C1 segment of cervical spinal cord (tissue), 14 donors: ENCODE data around the gene BID.

ENCODE experiments used
- DNase-seq, 14 donors: peaks; one replicate each; lab custom pipeline; 2025; lab: John Stamatoyannopoulos, UW

Gene BID

DNA sequence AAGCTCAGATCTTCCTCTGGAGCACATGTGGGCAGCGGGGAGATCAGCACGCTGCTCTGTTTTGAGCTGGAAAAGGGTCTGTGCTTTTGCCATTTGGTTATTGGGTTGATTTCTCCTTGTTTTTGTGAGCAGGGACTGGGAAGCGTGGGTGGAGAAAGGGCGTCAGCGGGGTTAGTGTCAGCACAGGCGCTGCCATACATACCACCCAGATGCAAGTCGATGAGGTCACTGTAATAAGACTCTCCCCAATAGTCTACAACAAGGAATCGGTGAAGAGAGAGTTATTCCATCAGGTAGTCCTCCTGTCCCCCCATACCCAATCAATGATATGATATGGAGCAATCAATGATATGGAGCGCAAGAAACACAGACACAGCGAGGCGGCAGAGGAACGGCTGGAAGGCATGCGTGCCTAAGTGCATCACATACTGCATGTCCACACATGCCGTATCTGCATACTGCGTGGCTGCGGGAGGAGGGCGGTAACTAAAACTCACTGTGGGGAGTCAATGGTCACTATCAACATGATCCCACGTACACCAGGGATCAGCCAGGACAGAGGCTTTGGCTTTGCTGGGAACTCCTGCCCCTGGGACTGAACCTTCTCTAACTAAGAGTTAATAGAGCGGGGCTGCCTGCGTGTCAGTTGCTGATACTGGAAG is 29.5 kb upstream of the BID start:
- DNase-seq: no peak

DNA sequence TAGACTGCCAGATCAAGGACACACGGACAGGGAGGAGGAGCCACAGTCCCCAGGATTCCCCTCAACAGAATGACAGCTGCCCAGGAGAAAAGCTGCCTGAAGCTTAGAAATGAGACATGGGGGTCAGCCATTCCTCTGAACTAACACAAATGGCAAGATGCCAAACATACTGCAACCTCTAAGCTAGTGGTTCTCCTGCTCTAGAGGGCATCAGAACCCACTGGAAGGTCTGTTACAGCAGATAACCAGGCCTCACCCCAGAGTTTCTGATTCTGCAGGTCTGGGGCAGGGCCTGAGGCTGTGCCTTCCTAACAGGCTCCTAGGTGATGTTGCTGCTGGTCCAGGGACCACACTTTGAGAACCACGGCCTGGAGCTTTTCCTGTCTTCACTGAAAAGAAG is 28.6 kb upstream of the BID start:
- no peak for DNase-seq

DNA sequence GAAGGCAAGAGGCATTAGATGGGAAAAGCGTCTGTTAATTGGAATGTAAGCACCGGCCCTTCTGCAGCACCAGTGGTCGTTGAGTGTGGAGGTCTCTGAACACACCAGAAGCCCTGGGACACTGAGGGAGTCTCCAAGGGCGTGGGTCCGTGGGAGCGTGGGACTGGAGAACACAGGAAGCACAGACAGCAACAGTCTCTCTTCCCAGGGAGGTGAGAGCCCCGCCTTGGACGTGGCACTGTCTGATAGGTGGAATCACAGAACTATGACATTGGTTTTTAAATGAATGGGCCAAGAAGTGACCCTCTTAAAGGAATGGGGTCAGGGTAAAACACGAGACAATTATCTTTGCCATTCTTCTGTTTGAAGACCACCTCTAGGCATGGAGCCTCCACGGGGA is 28.1 kb upstream of the BID start:
- no peak for DNase-seq

DNA sequence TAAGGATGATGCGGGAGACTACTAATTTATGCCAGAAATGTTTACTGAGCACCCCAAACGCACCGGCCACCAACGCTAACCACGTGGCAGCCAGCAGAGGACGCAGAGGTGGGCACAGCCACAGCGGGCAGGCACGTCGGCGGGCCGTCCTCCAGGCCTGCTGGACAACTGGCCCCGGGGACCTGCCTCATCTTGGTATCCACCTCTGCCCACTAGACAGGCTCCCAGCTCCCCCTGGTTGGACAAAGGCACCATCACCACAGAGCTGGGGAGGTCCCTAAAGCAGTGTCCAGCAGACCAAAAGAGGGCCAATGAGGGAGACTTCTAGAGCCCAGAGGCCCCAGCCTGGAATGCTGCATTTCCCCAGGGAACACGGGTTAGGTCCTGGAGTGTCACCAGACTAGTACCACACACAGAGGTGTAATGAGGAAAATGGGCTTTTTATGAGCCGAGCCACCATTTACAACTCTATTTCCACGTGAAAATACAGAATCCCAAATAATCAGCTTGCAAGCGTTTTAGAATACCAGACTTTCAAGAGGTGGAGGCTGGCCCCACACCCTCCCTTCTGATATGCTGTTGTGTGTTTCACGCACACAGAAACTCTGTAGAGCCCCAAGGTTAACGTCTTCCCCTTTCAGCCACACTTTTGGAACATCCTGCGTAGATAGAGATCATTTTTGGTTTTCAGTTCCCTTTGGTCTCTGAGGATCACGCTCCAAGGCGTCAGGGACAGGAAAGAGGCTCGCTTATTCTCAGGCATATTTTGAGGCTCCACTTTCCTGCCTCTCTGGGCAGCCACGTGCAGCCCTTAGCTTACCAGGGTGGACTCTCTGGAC is 23.7 kb upstream of the BID start:
- peak in 3 of 14 donors; percentile 10 to 41 (median 29) for DNase-seq

GRCh38 chr22:17796695-17797094 is 22.4 kb upstream of the BID start:
- DNase-seq: no peak

- no peak for DNase-seq
These were observed 21.6 kb upstream of the BID start for GRCh38 chr22:17795661-17796548.

- no peak for DNase-seq
These were observed 20.7 kb upstream of the BID start for GRCh38 chr22:17794726-17795542.

DNA sequence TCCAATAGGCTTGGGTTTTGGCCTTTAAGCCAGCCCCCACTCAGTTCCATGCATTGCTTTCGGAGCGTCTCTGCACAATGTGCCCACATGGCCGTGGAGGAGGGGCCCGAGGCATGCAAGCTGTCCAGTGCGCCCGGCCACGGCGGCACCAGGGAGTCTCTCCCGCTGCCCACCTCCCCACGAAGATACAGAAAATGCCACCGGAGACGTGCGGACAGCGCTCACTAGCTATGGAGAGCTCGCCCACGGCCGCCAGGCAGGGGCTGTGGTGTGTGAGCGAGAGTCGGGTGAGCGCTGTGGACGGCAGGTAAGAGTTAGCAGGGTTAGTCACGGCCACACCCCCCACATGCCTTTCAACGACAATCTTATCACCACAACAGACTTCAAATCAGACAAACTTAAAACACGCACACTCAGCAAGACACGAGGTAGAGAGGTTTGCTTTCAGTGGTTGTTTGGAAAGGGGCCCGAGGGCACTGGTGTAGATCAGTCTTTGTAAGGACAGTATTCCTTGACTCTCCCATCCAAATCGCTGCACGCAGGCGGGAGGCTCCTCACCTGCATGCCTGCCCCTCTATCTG is 18.7 kb upstream of the BID start:
- no peak for DNase-seq

GRCh38 chr22:17792299-17792698 is 18.0 kb upstream of the BID start:
- no peak for DNase-seq

DNA sequence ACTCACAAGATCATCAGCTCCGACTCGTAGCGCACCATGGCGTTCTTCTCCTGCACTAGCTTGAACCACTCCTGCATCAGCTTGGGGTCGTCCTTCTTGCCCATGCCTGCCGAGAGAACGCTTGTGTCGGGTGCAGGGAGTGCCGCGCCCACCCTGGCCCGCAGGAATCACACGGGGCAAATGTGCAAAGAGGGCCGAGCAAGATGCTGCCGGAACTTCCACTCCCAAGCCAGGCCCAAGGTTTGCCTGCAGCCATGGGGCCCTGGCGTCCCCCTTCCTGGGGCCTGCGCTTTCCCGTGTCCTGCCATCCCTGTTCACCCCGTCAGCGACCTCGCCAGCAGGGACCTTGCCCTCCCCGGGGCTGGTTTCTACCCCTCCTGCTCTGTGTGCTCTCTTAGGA is 16.9 kb upstream of the BID start:
- DNase-seq: no peak

GRCh38 chr22:17789379-17790200 is 15.3 kb upstream of the BID start:
- peak in 6 of 14 donors; percentile 11 to 84 (median 32) for DNase-seq

- peak in 3 of 14 donors; percentile 25 to 84 (median 48) for DNase-seq
These were observed 14.5 kb upstream of the BID start for GRCh38 chr22:17788528-17789378.

GRCh38 chr22:17787716-17788330 is 13.6 kb upstream of the BID start:
- DNase-seq: no peak

GRCh38 chr22:17787241-17787640 is 13.0 kb upstream of the BID start:
- peak in 1 of 14 donors; percentile 67 for DNase-seq

GRCh38 chr22:17786435-17787161 is 12.3 kb upstream of the BID start:
- peak in 6 of 14 donors; percentile 27 to 67 (median 45) for DNase-seq

- DNase-seq: peak in 1 of 14 donors; percentile 23
These were observed 11.2 kb upstream of the BID start for GRCh38 chr22:17785185-17786184.
